ENCODE results near the gene PRDM4.
A peak's percentile ranks its signal among the peaks of the same experiment; 100 is the strongest.

Gene PRDM4

DNA sequence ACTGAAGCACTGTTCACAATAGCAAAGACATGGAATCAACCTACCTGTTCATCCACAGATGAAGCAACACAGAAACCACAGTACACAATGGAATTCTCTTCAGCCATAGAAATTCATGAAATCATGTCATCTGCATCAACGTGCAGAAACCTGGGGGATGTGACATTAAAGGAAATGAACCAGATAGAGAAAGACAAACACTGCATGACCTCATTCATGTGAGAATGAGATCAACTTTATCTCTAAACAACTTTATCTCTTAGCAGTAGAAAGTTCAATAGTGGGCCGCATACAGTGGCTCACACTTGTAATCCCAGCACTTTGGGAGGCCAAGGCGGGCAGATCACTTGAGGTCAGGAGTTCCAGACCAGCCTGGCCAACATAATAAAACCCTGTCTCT, 33.5 kb upstream of the PRDM4 start (continued):
- TF ChIP-seq, protein P1, sequence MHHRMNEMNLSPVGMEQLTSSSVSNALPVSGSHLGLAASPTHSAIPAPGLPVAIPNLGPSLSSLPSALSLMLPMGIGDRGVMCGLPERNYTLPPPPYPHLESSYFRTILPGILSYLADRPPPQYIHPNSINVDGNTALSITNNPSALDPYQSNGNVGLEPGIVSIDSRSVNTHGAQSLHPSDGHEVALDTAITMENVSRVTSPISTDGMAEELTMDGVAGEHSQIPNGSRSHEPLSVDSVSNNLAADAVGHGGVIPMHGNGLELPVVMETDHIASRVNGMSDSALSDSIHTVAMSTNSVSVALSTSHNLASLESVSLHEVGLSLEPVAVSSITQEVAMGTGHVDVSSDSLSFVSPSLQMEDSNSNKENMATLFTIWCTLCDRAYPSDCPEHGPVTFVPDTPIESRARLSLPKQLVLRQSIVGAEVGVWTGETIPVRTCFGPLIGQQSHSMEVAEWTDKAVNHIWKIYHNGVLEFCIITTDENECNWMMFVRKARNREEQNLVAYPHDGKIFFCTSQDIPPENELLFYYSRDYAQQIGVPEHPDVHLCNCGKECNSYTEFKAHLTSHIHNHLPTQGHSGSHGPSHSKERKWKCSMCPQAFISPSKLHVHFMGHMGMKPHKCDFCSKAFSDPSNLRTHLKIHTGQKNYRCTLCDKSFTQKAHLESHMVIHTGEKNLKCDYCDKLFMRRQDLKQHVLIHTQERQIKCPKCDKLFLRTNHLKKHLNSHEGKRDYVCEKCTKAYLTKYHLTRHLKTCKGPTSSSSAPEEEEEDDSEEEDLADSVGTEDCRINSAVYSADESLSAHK (tag by site-specific recombination; IDR thresholded peaks at IDR 0.05) = no peak
- TF ChIP-seq, protein P2, sequence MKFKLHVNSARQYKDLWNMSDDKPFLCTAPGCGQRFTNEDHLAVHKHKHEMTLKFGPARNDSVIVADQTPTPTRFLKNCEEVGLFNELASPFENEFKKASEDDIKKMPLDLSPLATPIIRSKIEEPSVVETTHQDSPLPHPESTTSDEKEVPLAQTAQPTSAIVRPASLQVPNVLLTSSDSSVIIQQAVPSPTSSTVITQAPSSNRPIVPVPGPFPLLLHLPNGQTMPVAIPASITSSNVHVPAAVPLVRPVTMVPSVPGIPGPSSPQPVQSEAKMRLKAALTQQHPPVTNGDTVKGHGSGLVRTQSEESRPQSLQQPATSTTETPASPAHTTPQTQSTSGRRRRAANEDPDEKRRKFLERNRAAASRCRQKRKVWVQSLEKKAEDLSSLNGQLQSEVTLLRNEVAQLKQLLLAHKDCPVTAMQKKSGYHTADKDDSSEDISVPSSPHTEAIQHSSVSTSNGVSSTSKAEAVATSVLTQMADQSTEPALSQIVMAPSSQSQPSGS (tag by site-specific recombination; IDR thresholded peaks at IDR 0.05; ENCODE audit: low read depth) = peak; percentile 52; the same call in 1 of the 2 replicates
- no peak for TF ChIP-seq GLIS2 (tag by site-specific recombination; IDR thresholded peaks at IDR 0.05)
- no peak for TF ChIP-seq ZBTB7A (tag by site-specific recombination; IDR thresholded peaks at IDR 0.05; ENCODE audit: low read depth)
- no peak for TF ChIP-seq ZNF140 (tag by site-specific recombination; IDR thresholded peaks at IDR 0.05)
- no peak for TF ChIP-seq TRIM28 (IDR thresholded peaks at IDR 0.05; ENCODE audit: borderline replicate concordance, low read length)
- no peak for TF ChIP-seq ZNF747 (tag by site-specific recombination; IDR thresholded peaks at IDR 0.05)
- no peak for TF ChIP-seq ZNF549 (tag by site-specific recombination; IDR thresholded peaks at IDR 0.05)
- TF ChIP-seq, protein P3, sequence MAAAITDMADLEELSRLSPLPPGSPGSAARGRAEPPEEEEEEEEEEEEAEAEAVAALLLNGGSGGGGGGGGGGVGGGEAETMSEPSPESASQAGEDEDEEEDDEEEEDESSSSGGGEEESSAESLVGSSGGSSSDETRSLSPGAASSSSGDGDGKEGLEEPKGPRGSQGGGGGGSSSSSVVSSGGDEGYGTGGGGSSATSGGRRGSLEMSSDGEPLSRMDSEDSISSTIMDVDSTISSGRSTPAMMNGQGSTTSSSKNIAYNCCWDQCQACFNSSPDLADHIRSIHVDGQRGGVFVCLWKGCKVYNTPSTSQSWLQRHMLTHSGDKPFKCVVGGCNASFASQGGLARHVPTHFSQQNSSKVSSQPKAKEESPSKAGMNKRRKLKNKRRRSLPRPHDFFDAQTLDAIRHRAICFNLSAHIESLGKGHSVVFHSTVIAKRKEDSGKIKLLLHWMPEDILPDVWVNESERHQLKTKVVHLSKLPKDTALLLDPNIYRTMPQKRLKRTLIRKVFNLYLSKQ (tag by site-specific recombination; IDR thresholded peaks at IDR 0.05; ENCODE audit: borderline replicate concordance) = no peak
- TF ChIP-seq, protein P4, sequence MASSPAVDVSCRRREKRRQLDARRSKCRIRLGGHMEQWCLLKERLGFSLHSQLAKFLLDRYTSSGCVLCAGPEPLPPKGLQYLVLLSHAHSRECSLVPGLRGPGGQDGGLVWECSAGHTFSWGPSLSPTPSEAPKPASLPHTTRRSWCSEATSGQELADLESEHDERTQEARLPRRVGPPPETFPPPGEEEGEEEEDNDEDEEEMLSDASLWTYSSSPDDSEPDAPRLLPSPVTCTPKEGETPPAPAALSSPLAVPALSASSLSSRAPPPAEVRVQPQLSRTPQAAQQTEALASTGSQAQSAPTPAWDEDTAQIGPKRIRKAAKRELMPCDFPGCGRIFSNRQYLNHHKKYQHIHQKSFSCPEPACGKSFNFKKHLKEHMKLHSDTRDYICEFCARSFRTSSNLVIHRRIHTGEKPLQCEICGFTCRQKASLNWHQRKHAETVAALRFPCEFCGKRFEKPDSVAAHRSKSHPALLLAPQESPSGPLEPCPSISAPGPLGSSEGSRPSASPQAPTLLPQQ (tag by site-specific recombination; IDR thresholded peaks at IDR 0.05) = 0 out of 2 replicates have a peak, but pooled peaks have one; percentile 10
- no peak for TF ChIP-seq ZNF626 (tag by site-specific recombination; IDR thresholded peaks at IDR 0.05)
- TF ChIP-seq KLF7 (tag by site-specific recombination; IDR thresholded peaks at IDR 0.05; ENCODE audit: borderline replicate concordance) = no peak
- TF ChIP-seq KLF16 (tag by site-specific recombination; IDR thresholded peaks at IDR 0.05) = no peak
- no peak for TF ChIP-seq ZNF155 (tag by site-specific recombination; IDR thresholded peaks at IDR 0.05)
- TF ChIP-seq, protein P5, sequence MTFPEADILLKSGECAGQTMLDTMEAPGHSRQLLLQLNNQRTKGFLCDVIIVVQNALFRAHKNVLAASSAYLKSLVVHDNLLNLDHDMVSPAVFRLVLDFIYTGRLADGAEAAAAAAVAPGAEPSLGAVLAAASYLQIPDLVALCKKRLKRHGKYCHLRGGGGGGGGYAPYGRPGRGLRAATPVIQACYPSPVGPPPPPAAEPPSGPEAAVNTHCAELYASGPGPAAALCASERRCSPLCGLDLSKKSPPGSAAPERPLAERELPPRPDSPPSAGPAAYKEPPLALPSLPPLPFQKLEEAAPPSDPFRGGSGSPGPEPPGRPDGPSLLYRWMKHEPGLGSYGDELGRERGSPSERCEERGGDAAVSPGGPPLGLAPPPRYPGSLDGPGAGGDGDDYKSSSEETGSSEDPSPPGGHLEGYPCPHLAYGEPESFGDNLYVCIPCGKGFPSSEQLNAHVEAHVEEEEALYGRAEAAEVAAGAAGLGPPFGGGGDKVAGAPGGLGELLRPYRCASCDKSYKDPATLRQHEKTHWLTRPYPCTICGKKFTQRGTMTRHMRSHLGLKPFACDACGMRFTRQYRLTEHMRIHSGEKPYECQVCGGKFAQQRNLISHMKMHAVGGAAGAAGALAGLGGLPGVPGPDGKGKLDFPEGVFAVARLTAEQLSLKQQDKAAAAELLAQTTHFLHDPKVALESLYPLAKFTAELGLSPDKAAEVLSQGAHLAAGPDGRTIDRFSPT (tag by site-specific recombination; IDR thresholded peaks at IDR 0.05) = no peak
- TF ChIP-seq ZNF677 (tag by site-specific recombination; IDR thresholded peaks at IDR 0.05) = no peak
- TF ChIP-seq ZNF239 (tag by site-specific recombination; IDR thresholded peaks at IDR 0.05) = no peak
- no peak for TF ChIP-seq ZEB2 (tag by site-specific recombination; IDR thresholded peaks at IDR 0.05)
- peak; percentile 67 for TF ChIP-seq ZNF629 (tag by site-specific recombination; IDR thresholded peaks at IDR 0.05)
- TF ChIP-seq, protein P6, sequence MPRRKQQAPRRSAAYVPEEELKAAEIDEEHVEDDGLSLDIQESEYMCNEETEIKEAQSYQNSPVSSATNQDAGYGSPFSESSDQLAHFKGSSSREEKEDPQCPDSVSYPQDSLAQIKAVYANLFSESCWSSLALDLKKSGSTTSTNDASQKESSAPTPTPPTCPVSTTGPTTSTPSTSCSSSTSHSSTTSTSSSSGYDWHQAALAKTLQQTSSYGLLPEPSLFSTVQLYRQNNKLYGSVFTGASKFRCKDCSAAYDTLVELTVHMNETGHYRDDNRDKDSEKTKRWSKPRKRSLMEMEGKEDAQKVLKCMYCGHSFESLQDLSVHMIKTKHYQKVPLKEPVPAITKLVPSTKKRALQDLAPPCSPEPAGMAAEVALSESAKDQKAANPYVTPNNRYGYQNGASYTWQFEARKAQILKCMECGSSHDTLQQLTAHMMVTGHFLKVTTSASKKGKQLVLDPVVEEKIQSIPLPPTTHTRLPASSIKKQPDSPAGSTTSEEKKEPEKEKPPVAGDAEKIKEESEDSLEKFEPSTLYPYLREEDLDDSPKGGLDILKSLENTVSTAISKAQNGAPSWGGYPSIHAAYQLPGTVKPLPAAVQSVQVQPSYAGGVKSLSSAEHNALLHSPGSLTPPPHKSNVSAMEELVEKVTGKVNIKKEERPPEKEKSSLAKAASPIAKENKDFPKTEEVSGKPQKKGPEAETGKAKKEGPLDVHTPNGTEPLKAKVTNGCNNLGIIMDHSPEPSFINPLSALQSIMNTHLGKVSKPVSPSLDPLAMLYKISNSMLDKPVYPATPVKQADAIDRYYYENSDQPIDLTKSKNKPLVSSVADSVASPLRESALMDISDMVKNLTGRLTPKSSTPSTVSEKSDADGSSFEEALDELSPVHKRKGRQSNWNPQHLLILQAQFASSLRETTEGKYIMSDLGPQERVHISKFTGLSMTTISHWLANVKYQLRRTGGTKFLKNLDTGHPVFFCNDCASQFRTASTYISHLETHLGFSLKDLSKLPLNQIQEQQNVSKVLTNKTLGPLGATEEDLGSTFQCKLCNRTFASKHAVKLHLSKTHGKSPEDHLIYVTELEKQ (tag by site-specific recombination; IDR thresholded peaks at IDR 0.05; ENCODE audit: borderline replicate concordance) = no peak
- no peak for TF ChIP-seq ZNF621 (tag by site-specific recombination; IDR thresholded peaks at IDR 0.05)
- TF ChIP-seq SCRT2 (tag by site-specific recombination; IDR thresholded peaks at IDR 0.05) = peak; percentile 61; the same call in 1 of the 2 replicates
- TF ChIP-seq ZBTB21 (tag by site-specific recombination; IDR thresholded peaks at IDR 0.05) = 0 out of 2 replicates have a peak, but pooled peaks have one; percentile 29
- TF ChIP-seq, protein P7, sequence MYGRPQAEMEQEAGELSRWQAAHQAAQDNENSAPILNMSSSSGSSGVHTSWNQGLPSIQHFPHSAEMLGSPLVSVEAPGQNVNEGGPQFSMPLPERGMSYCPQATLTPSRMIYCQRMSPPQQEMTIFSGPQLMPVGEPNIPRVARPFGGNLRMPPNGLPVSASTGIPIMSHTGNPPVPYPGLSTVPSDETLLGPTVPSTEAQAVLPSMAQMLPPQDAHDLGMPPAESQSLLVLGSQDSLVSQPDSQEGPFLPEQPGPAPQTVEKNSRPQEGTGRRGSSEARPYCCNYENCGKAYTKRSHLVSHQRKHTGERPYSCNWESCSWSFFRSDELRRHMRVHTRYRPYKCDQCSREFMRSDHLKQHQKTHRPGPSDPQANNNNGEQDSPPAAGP (tag by site-specific recombination; IDR thresholded peaks at IDR 0.05) = no peak
- no peak for TF ChIP-seq ZNF292 (tag by site-specific recombination; IDR thresholded peaks at IDR 0.05; ENCODE audit: borderline replicate concordance, low read depth)
- TF ChIP-seq ZNF423 (tag by site-specific recombination; IDR thresholded peaks at IDR 0.05) = no peak

All from HEK293 (cell line).